Neural cell (in vitro differentiated cells): ENCODE results near the gene SMIM1. TPM values are rescaled to one million over a fixed set of nuclear protein-coding genes. Genes with fewer than 3 reads are reported as not detected.

Experiments used
- H2AFZ ChIP-seq: fragments of 200-600, 300-800 bp; sonication (generic), shearing (Covaris generic); 2 replicates; pipeline ENCODE4 v1.6.0; 2014; ENCODE audit warnings: low read depth, mild to moderate bottlenecking, antibody characterized with exemption, low read length, moderate library complexity
- H3F3A ChIP-seq: fragments of 200-600 bp; shearing (Covaris generic); 2 replicates; pipeline ENCODE4 v1.6.1; 2016; ENCODE audit warnings: mild to moderate bottlenecking, moderate library complexity, mixed read lengths, antibody characterized with exemption, low read length; ENCODE audit not compliant: insufficient read depth, poor library complexity, severe bottlenecking
- H3K27ac ChIP-seq: fragments of 200-600, 300-800 bp; sonication (generic), shearing (Covaris generic); 2 replicates; pipeline ENCODE4 v1.5.1; 2014; ENCODE audit warnings: mild to moderate bottlenecking, low read length, moderate library complexity
- H3K27me3 ChIP-seq: fragments of 300-800, 200-600 bp; sonication (generic), shearing (Covaris generic); 2 replicates; pipeline ENCODE4 v1.6.0; 2014; ENCODE audit warnings: mild to moderate bottlenecking, low read depth, low read length, moderate library complexity; ENCODE audit not compliant: insufficient read depth
- H3K36me3 ChIP-seq: fragments of 300-800, 200-600 bp; sonication (generic), shearing (Covaris generic); 2 replicates; pipeline ENCODE4 v1.5.1; 2014; ENCODE audit warnings: mild to moderate bottlenecking, antibody characterized with exemption, low read length, moderate library complexity; ENCODE audit not compliant: insufficient read depth
- H3K4me2 ChIP-seq: fragments of 300-800, 200-600 bp; sonication (generic), shearing (Covaris generic); 2 replicates; pipeline ENCODE4 v1.6.0; 2014; ENCODE audit warnings: mild to moderate bottlenecking, low read length
- H3K4me3 ChIP-seq: fragments of 300-800, 200-600 bp; sonication (generic), shearing (Covaris generic); 2 replicates; pipeline ENCODE4 v1.5.1; 2014; ENCODE audit warnings: mild to moderate bottlenecking, low read length, moderate library complexity
- H3K79me2 ChIP-seq: fragments of 200-600 bp; shearing (Covaris generic); replicated peaks from 2 replicates; pipeline ENCODE4 v1.6.0; 2014; ENCODE audit warnings: mild to moderate bottlenecking, low read length, moderate library complexity; ENCODE audit not compliant: insufficient read depth
- H3K9ac ChIP-seq: fragments of 300-800, 200-600 bp; sonication (generic), shearing (Covaris generic); 2 replicates; pipeline ENCODE4 v1.6.1; 2016; ENCODE audit warnings: mild to moderate bottlenecking, low read length, mixed read lengths
- H3K9me2 ChIP-seq: fragments of 200-600 bp; shearing (Covaris generic); 2 replicates; pipeline ENCODE4 v1.6.1; 2016; ENCODE audit warnings: mild to moderate bottlenecking, low read length, mixed read lengths; ENCODE audit not compliant: insufficient read depth
- H3K9me3 ChIP-seq: fragments of 200-600, 300-800 bp; sonication (generic), shearing (Covaris generic); 2 replicates; pipeline ENCODE4 v1.6.1; 2016; ENCODE audit warnings: mild to moderate bottlenecking, mixed run types, low read length, moderate library complexity, mixed read lengths
- H4K20me1 ChIP-seq: fragments of 200-600 bp; shearing (Covaris generic); 2 replicates; pipeline ENCODE4 v1.6.1; 2016; ENCODE audit warnings: mild to moderate bottlenecking, mixed run types; ENCODE audit not compliant: insufficient read depth
- EP300 ChIP-seq: fragments of 450-650 bp; conservative IDR thresholded peaks from 2 replicates; pipeline ENCODE4 v1.6.1; 2014; ENCODE audit warnings: antibody characterized with exemption, mild to moderate bottlenecking, moderate library complexity; ENCODE audit not compliant: poor library complexity, severe bottlenecking
- EZH2 ChIP-seq: fragments of 200-600, 300-800 bp; shearing (Covaris generic), sonication (generic); IDR thresholded peaks from 2 replicates; pipeline ENCODE4 v1.6.1; 2014; ENCODE audit warnings: antibody characterized with exemption, low read length, borderline replicate concordance, mild to moderate bottlenecking; ENCODE audit not compliant: insufficient read depth, poor library complexity, severe bottlenecking
- MXI1 ChIP-seq: fragments of 450-650 bp; conservative IDR thresholded peaks from 2 replicates; pipeline ENCODE4 v1.6.1; 2014; ENCODE audit warnings: antibody characterized with exemption, mild to moderate bottlenecking; ENCODE audit not compliant: poor library complexity, severe bottlenecking
- POLR2AphosphoS5 ChIP-seq: IDR thresholded peaks from 2 replicates; pipeline ENCODE4 v1.6.1; 2012
- RAD21 ChIP-seq: fragments of 450-650 bp; conservative IDR thresholded peaks from 2 replicates; pipeline ENCODE4 v1.6.1; 2014; ENCODE audit warnings: antibody characterized with exemption, mild to moderate bottlenecking, moderate library complexity
- REST ChIP-seq: IDR thresholded peaks from 2 replicates; pipeline ENCODE4 v1.6.1; 2012; ENCODE audit warnings: borderline replicate concordance
- SMC3 ChIP-seq: fragments of 450-650 bp; conservative IDR thresholded peaks from 2 replicates; pipeline ENCODE4 v1.6.1; 2014; ENCODE audit warnings: antibody characterized with exemption, mild to moderate bottlenecking, moderate library complexity; ENCODE audit not compliant: poor library complexity
- TAF1 ChIP-seq: IDR thresholded peaks from 2 replicates; pipeline ENCODE4 v1.6.1; 2012; ENCODE audit warnings: low read depth
- polyA plus RNA-seq: library from polyadenylated mRNA; depleted of rRNA; stranded (reverse); fragments of >200 nt; gene quantifications from 2 replicates; pipeline ENCODE4 v1.2.3, GENCODE V29; 2014

SMIM1 gene
- polyA plus RNA-seq, 1 donor from 2014 or later, result not detected

DNA sequence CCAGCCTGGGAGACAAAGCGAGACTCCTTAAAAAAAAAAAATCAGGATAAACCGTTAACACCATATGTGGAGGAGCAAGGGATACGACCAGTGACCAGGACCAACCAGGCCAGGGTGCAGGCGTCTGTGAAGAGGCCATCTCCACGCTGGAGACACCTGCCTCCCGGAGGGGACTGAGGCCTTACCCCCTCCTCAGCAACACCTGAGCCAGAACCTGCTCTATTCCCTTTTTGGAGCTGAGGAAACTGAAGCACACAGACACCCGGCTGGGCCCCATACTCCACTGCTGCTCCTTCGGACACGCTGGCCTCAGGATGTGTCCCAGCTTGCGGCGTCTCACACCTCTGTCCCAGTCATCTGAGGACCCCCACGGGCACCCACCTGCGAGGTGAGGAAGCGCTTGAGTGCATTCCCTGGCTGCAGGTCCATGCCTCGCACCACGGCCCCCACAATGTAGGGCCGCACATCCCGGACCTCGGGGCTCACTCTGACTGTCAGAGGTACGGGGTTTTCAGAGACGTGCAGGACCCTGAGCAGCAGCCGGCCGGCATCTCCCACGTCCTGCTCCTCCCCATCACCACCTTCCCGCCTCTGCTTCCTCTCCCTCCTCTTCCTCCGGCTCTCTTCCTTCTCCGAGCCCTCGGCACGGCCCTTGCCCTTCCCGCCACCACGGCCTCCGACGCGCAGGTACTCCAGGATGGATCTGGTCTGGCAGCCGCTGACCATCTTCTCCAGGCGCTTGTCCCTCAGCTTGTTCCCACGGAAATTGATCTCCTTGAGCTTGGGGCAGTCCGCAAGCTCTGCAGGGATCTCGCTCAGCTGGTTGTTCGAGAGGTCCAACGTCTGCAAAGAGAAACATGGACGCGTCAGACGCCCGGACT, 14.2 kb downstream of the SMIM1 start:
- no peaks in the 10 kb centered on the region for H3K36me3 ChIP-seq

DNA sequence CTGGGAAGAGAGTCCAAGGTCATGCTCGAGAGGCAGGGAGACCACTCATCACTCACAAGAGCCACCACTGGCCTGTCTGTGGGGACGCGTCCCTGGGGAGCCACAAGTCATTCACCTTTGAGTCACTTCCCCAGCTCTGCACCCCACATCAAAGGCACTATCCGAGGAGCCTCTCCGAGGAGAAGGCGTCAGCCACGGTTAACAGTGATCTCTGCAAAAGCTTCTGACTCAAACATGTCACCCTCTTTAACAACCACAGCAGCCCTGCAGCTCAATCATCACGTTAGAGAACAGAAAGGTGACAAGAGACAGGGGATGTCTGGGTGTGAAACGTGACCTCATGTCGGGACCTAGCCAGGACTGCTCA, 14.8 kb downstream of the SMIM1 start:
- no peaks in the 10 kb centered on the region for H3K9me2 ChIP-seq
- H2AFZ ChIP-seq, result no peak overlapping the region
- H3K4me2 ChIP-seq, result no peak overlapping the region
- no peaks in the 10 kb centered on the region for H3K27me3 ChIP-seq
- no peaks in the 10 kb centered on the region for H3K36me3 ChIP-seq
- H3K27ac ChIP-seq, result no peak overlapping the region
- H3K4me3 ChIP-seq, result no peak overlapping the region
- TF ChIP-seq POLR2AphosphoS5 (no peak), EP300 (no peak), RAD21 (no peak), TAF1 (no peak), EZH2 (no peak), MXI1 (no peak), REST (no peak), SMC3 (no peak)
- H3K9ac ChIP-seq, result no peak overlapping the region
- H4K20me1 ChIP-seq, result no peaks in the 10 kb centered on the region
- H3F3A ChIP-seq, result no peaks in the 10 kb centered on the region
- no peaks in the 10 kb centered on the region for H3K9me3 ChIP-seq
- no peaks in the 10 kb centered on the region for H3K79me2 ChIP-seq

More for the DNA sequence above, 14.2 kb downstream of the SMIM1 start:
- H3K27me3 ChIP-seq, result no peaks in the 10 kb centered on the region
- no peaks in the 10 kb centered on the region for H3K9me2 ChIP-seq
- H3F3A ChIP-seq, result no peaks in the 10 kb centered on the region
- H2AFZ ChIP-seq, result no peak overlapping the region
- H3K79me2 ChIP-seq, result no peaks in the 10 kb centered on the region
- no peak for TF ChIP-seq RAD21
- TF ChIP-seq MXI1, result no peak
- TF ChIP-seq TAF1, result no peak
- H3K9me3 ChIP-seq, result no peaks in the 10 kb centered on the region
- H3K4me3 ChIP-seq, result no peak overlapping the region
- H3K9ac ChIP-seq, result no peak overlapping the region
- H3K27ac ChIP-seq, result no peak overlapping the region
- no peaks in the 10 kb centered on the region for H4K20me1 ChIP-seq
- no peak overlapping the region for H3K4me2 ChIP-seq

- H3K9me2 ChIP-seq, result no peaks in the 10 kb centered on the region
- H2AFZ ChIP-seq, result no peak overlapping the region
- no peaks in the 10 kb centered on the region for H3K9me3 ChIP-seq
- H3K36me3 ChIP-seq, result no peaks in the 10 kb centered on the region
- no peak overlapping the region for H3K4me2 ChIP-seq
- H3K27ac ChIP-seq, result no peak overlapping the region
- TF ChIP-seq EP300, result no peak
- no peak for TF ChIP-seq REST
- H3K4me3 ChIP-seq, result no peak overlapping the region
- no peaks in the 10 kb centered on the region for H3K79me2 ChIP-seq
- H3K27me3 ChIP-seq, result no peaks in the 10 kb centered on the region
- no peaks in the 10 kb centered on the region for H3F3A ChIP-seq
- no peak overlapping the region for H3K9ac ChIP-seq
- no peaks in the 10 kb centered on the region for H4K20me1 ChIP-seq
Measured at GRCh38 chr1:3787745-3788605, 15.4 kb downstream of the SMIM1 start.
